Neural cell (in vitro differentiated cells): Measurements from ENCODE around the gene PTPRG. TPM values are rescaled to one million over a fixed set of nuclear protein-coding genes. Genes with fewer than 3 reads are reported as not detected.
A peak's percentile ranks its signal among the peaks of the same experiment; 100 is the strongest.
"Not testable (repeated sequence)": the region's sequence is repeated elsewhere in the genome, so short reads cannot be mapped to it uniquely, and the experiment has no call there.

Experiments used
- H2AFZ ChIP-seq: fragments of 200-600, 300-800 bp; sonication (generic), shearing (Covaris generic); 2 replicates; pipeline ENCODE4 v1.6.0; 2014; ENCODE audit warnings: low read depth, mild to moderate bottlenecking, antibody characterized with exemption, low read length, moderate library complexity
- H3F3A ChIP-seq: fragments of 200-600 bp; shearing (Covaris generic); 2 replicates; pipeline ENCODE4 v1.6.1; 2016; ENCODE audit warnings: mild to moderate bottlenecking, moderate library complexity, mixed read lengths, antibody characterized with exemption, low read length; ENCODE audit not compliant: insufficient read depth, poor library complexity, severe bottlenecking
- H3K27ac ChIP-seq: fragments of 200-600, 300-800 bp; sonication (generic), shearing (Covaris generic); 2 replicates; pipeline ENCODE4 v1.5.1; 2014; ENCODE audit warnings: mild to moderate bottlenecking, low read length, moderate library complexity
- H3K27me3 ChIP-seq: fragments of 300-800, 200-600 bp; sonication (generic), shearing (Covaris generic); 2 replicates; pipeline ENCODE4 v1.6.0; 2014; ENCODE audit warnings: mild to moderate bottlenecking, low read depth, low read length, moderate library complexity; ENCODE audit not compliant: insufficient read depth
- H3K36me3 ChIP-seq: fragments of 300-800, 200-600 bp; sonication (generic), shearing (Covaris generic); 2 replicates; pipeline ENCODE4 v1.5.1; 2014; ENCODE audit warnings: mild to moderate bottlenecking, antibody characterized with exemption, low read length, moderate library complexity; ENCODE audit not compliant: insufficient read depth
- H3K4me2 ChIP-seq: fragments of 300-800, 200-600 bp; sonication (generic), shearing (Covaris generic); 2 replicates; pipeline ENCODE4 v1.6.0; 2014; ENCODE audit warnings: mild to moderate bottlenecking, low read length
- H3K4me3 ChIP-seq: fragments of 300-800, 200-600 bp; sonication (generic), shearing (Covaris generic); 2 replicates; pipeline ENCODE4 v1.5.1; 2014; ENCODE audit warnings: mild to moderate bottlenecking, low read length, moderate library complexity
- H3K79me2 ChIP-seq: fragments of 200-600 bp; shearing (Covaris generic); replicated peaks from 2 replicates; pipeline ENCODE4 v1.6.0; 2014; ENCODE audit warnings: mild to moderate bottlenecking, low read length, moderate library complexity; ENCODE audit not compliant: insufficient read depth
- H3K9ac ChIP-seq: fragments of 300-800, 200-600 bp; sonication (generic), shearing (Covaris generic); 2 replicates; pipeline ENCODE4 v1.6.1; 2016; ENCODE audit warnings: mild to moderate bottlenecking, low read length, mixed read lengths
- H3K9me2 ChIP-seq: fragments of 200-600 bp; shearing (Covaris generic); 2 replicates; pipeline ENCODE4 v1.6.1; 2016; ENCODE audit warnings: mild to moderate bottlenecking, low read length, mixed read lengths; ENCODE audit not compliant: insufficient read depth
- H3K9me3 ChIP-seq: fragments of 200-600, 300-800 bp; sonication (generic), shearing (Covaris generic); 2 replicates; pipeline ENCODE4 v1.6.1; 2016; ENCODE audit warnings: mild to moderate bottlenecking, mixed run types, low read length, moderate library complexity, mixed read lengths
- H4K20me1 ChIP-seq: fragments of 200-600 bp; shearing (Covaris generic); 2 replicates; pipeline ENCODE4 v1.6.1; 2016; ENCODE audit warnings: mild to moderate bottlenecking, mixed run types; ENCODE audit not compliant: insufficient read depth
- EP300 ChIP-seq: fragments of 450-650 bp; conservative IDR thresholded peaks from 2 replicates; pipeline ENCODE4 v1.6.1; 2014; ENCODE audit warnings: antibody characterized with exemption, mild to moderate bottlenecking, moderate library complexity; ENCODE audit not compliant: poor library complexity, severe bottlenecking
- EZH2 ChIP-seq: fragments of 200-600, 300-800 bp; shearing (Covaris generic), sonication (generic); IDR thresholded peaks from 2 replicates; pipeline ENCODE4 v1.6.1; 2014; ENCODE audit warnings: antibody characterized with exemption, low read length, borderline replicate concordance, mild to moderate bottlenecking; ENCODE audit not compliant: insufficient read depth, poor library complexity, severe bottlenecking
- MXI1 ChIP-seq: fragments of 450-650 bp; conservative IDR thresholded peaks from 2 replicates; pipeline ENCODE4 v1.6.1; 2014; ENCODE audit warnings: antibody characterized with exemption, mild to moderate bottlenecking; ENCODE audit not compliant: poor library complexity, severe bottlenecking
- POLR2AphosphoS5 ChIP-seq: IDR thresholded peaks from 2 replicates; pipeline ENCODE4 v1.6.1; 2012
- RAD21 ChIP-seq: fragments of 450-650 bp; conservative IDR thresholded peaks from 2 replicates; pipeline ENCODE4 v1.6.1; 2014; ENCODE audit warnings: antibody characterized with exemption, mild to moderate bottlenecking, moderate library complexity
- SMC3 ChIP-seq: fragments of 450-650 bp; conservative IDR thresholded peaks from 2 replicates; pipeline ENCODE4 v1.6.1; 2014; ENCODE audit warnings: antibody characterized with exemption, mild to moderate bottlenecking, moderate library complexity; ENCODE audit not compliant: poor library complexity
- polyA plus RNA-seq: library from polyadenylated mRNA; depleted of rRNA; stranded (reverse); fragments of >200 nt; gene quantifications from 2 replicates; pipeline ENCODE4 v1.2.3, GENCODE V29; 2014
- TF ChIP-seq, protein P1 (sequence below): fragments of 450-650 bp; IDR thresholded peaks from 2 replicates; pipeline ENCODE4 v1.5.1; 2014; ENCODE audit warnings: antibody characterized with exemption, mild to moderate bottlenecking, moderate library complexity; ENCODE audit not compliant: poor library complexity, severe bottlenecking

Gene PTPRG
- polyA plus RNA-seq, 1 donor from 2014 or later, result 33.1 TPM

DNA sequence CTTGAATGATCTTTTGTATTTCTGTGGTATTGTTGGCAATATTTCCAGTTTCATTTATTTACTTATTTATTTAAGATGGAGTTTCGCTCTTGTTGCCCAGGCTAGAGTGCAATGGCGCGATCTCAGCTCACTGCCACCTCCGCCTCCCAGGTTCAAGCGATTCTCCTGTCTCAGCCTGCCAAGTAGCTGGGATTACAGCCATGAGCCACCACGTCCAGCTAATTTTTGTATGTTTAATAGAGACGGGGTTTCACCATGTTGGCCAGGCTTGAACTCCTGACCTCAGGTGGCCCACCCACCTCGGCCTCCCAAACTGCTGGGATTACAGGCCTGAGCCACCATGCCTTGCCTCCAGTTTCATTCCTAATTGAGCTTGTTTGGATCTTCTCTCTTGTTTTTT, 8.7 kb upstream of the PTPRG start:
- not testable (repeated sequence) for H3K27me3 ChIP-seq, H4K20me1 ChIP-seq, H3K9ac ChIP-seq, H3F3A ChIP-seq, H3K36me3 ChIP-seq, H3K79me2 ChIP-seq, H2AFZ ChIP-seq, H3K27ac ChIP-seq, H3K9me2 ChIP-seq, H3K4me3 ChIP-seq, H3K4me2 ChIP-seq, H3K9me3 ChIP-seq

DNA sequence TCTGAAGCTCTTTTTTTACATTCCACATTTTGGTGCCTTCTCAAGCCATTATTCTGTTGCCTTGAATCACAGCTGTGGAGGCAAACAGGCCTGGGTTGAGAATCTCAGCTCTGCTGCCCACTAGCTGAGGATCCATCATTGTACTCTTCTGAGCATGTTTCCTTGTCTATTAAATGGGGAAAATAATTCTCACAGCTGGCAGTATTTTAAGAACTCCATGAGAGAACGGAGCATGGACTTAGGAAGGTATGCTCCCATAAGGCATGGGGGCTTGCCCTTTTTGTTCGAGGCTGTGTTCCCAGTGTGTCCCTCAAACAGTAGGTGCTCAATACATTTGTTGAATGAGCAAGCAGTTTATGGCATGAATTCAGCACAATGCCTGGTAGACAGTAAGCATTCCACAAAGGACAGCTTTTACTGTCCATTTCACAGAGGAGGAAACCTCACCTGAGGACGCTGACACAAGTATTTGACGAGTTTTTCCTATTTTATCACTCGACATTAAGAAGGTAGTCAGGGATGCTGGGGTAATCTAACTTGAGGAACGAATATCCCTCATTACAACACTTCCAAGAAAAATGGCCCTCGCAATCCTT, 2.1 kb upstream of the PTPRG start:
- Histone ChIP-seq H3K9me3 (no peaks in the 10 kb centered on the region), H3F3A (no peaks in the 10 kb centered on the region), H3K79me2 (peaks cover 14% of the 10 kb centered on the region), H3K27me3 (no peaks in the 10 kb centered on the region), H3K4me3 (no peak overlapping the region), H3K9ac (no peak overlapping the region), H3K36me3 (no peaks in the 10 kb centered on the region), H3K27ac (no peak overlapping the region), H3K4me2 (no peak overlapping the region), H3K9me2 (no peaks in the 10 kb centered on the region), H4K20me1 (no peaks in the 10 kb centered on the region), H2AFZ (no peak overlapping the region)
- TF ChIP-seq EZH2 (no peak), POLR2AphosphoS5 (no peak), RAD21 (peak; percentile 19), SMC3 (peak; percentile 15), EP300 (no peak)
- TF ChIP-seq, protein P1, sequence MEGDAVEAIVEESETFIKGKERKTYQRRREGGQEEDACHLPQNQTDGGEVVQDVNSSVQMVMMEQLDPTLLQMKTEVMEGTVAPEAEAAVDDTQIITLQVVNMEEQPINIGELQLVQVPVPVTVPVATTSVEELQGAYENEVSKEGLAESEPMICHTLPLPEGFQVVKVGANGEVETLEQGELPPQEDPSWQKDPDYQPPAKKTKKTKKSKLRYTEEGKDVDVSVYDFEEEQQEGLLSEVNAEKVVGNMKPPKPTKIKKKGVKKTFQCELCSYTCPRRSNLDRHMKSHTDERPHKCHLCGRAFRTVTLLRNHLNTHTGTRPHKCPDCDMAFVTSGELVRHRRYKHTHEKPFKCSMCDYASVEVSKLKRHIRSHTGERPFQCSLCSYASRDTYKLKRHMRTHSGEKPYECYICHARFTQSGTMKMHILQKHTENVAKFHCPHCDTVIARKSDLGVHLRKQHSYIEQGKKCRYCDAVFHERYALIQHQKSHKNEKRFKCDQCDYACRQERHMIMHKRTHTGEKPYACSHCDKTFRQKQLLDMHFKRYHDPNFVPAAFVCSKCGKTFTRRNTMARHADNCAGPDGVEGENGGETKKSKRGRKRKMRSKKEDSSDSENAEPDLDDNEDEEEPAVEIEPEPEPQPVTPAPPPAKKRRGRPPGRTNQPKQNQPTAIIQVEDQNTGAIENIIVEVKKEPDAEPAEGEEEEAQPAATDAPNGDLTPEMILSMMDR, result peak; percentile 14

GRCh38 chr3:61560517-61561373, 626 bp upstream of the PTPRG start:
- H2AFZ ChIP-seq, result peak overlapping the region; percentile 84

More at GRCh38 chr3:61560517-61561373, 626 bp upstream of the PTPRG start:
- Histone ChIP-seq H3K9ac (peak overlapping the region; percentile 95), H4K20me1 (no peaks in the 10 kb centered on the region), H3F3A (no peaks in the 10 kb centered on the region), H3K9me2 (no peaks in the 10 kb centered on the region), H3K4me2 (peak overlapping the region; percentile 31), H3K27ac (peak overlapping the region; percentile 96), H3K9me3 (no peaks in the 10 kb centered on the region), H3K79me2 (peaks cover 27% of the 10 kb centered on the region), H3K4me3 (peak overlapping the region; percentile 97), H3K27me3 (no peaks in the 10 kb centered on the region), H3K36me3 (no peaks in the 10 kb centered on the region)
- TF ChIP-seq MXI1 (no peak), RAD21 (peak; percentile 55)
